ENCODE results near the gene IFNLR1. TPM values are rescaled to one million over a fixed set of nuclear protein-coding genes. Genes with fewer than 3 reads are reported as not detected.

IFNLR1 gene
- total and polyA plus RNA-seq, 5 donors from 2014 or later: 0.36 to 2.8 (median 0.67) TPM

GRCh38 chr1:24142546-24143534 lies 44.2 kb downstream of the IFNLR1 start, which contains the start of gene IL22RA1:
Gene IL22RA1, minus strand, starts transcription at chr1:24143140. Its CDS starts 58 bp downstream, at chr1:24143082.
- H3K27ac Mint-ChIP-seq: peak within 1 kb of the TSS in 1 of 3 donors; percentile 42
- no peaks in the 10 kb centered on the region for H3K36me3 Mint-ChIP-seq
- H3K4me3 ChIP-seq (ENCODE audit: low read depth, low read length): no peak within 1 kb of the TSS
- peaks cover 0 to 5% (median 0%) of the 10 kb centered on the region in 7 donors for H3K9me3 Mint-ChIP-seq
- no peak within 1 kb of the TSS for H3K27ac ChIP-seq (ENCODE audit: insufficient read depth, low read length, poor library complexity, severe bottlenecking)
- peak within 1 kb of the TSS in 1 of 4 donors; percentile 4 for H3K4me3 Mint-ChIP-seq
- H3K27me3 ChIP-seq (ENCODE audit: control insufficient read depth, insufficient read depth, low read length): no peaks in the 10 kb centered on the region
- no peaks in the 10 kb centered on the region for H3K9me3 ChIP-seq (ENCODE audit: control insufficient read depth in 2 of 2, low read length in 2 of 2)
- DNase-seq (no peak), ATAC-seq (ENCODE audit: low read depth in 2 of 2) (no peak)
- no peaks in the 10 kb centered on the region for H3K4me1 ChIP-seq (ENCODE audit: control insufficient read depth, insufficient read depth, low read length, poor library complexity, severe bottlenecking)
- H3K27me3 Mint-ChIP-seq: peaks cover 7% of the 10 kb centered on the region
- H3K4me1 Mint-ChIP-seq: peaks cover 0 to 9% (median 2%) of the 10 kb centered on the region in 4 donors
- no peaks in the 10 kb centered on the region for H3K36me3 ChIP-seq (ENCODE audit: control insufficient read depth, insufficient read depth, low read length)

GRCh38 chr1:24141311-24141997 lies 45.6 kb downstream of the IFNLR1 start:
- H3K4me3 Mint-ChIP-seq: no peak overlapping the region
- H3K27ac Mint-ChIP-seq: peak overlapping the region in 1 of 3 donors; percentile 69
- ATAC-seq (ENCODE audit: low read depth in 2 of 2): no peak
- Histone ChIP-seq H3K4me3 (ENCODE audit: low read depth, low read length) (no peak overlapping the region), H3K27ac (ENCODE audit: insufficient read depth, low read length, poor library complexity, severe bottlenecking) (no peak overlapping the region), H3K9me3 (ENCODE audit: control insufficient read depth in 2 of 2, low read length in 2 of 2) (no peaks in the 10 kb centered on the region), H3K36me3 (ENCODE audit: control insufficient read depth, insufficient read depth, low read length) (no peaks in the 10 kb centered on the region), H3K4me1 (ENCODE audit: control insufficient read depth, insufficient read depth, low read length, poor library complexity, severe bottlenecking) (no peaks in the 10 kb centered on the region), H3K27me3 (ENCODE audit: control insufficient read depth, insufficient read depth, low read length) (no peaks in the 10 kb centered on the region)
- H3K27me3 Mint-ChIP-seq: peaks cover 10% of the 10 kb centered on the region
- DNase-seq: no peak
- peaks cover 0 to 9% (median 2%) of the 10 kb centered on the region in 4 donors for H3K4me1 Mint-ChIP-seq
- peaks cover 0 to 2% (median 0%) of the 10 kb centered on the region in 7 donors for H3K9me3 Mint-ChIP-seq
- peaks cover 2% of the 10 kb centered on the region for H3K36me3 Mint-ChIP-seq

GRCh38 chr1:24140741-24141181 lies 46.3 kb downstream of the IFNLR1 start:
- H3K27me3 Mint-ChIP-seq: peaks cover 15% of the 10 kb centered on the region
- H3K4me3 Mint-ChIP-seq: no peak overlapping the region
- Histone ChIP-seq H3K9me3 (ENCODE audit: control insufficient read depth in 2 of 2, low read length in 2 of 2) (no peaks in the 10 kb centered on the region), H3K36me3 (ENCODE audit: control insufficient read depth, insufficient read depth, low read length) (no peaks in the 10 kb centered on the region), H3K4me3 (ENCODE audit: low read depth, low read length) (no peak overlapping the region), H3K4me1 (ENCODE audit: control insufficient read depth, insufficient read depth, low read length, poor library complexity, severe bottlenecking) (no peaks in the 10 kb centered on the region), H3K27ac (ENCODE audit: insufficient read depth, low read length, poor library complexity, severe bottlenecking) (no peak overlapping the region), H3K27me3 (ENCODE audit: control insufficient read depth, insufficient read depth, low read length) (no peaks in the 10 kb centered on the region)
- H3K36me3 Mint-ChIP-seq: peaks cover 6% of the 10 kb centered on the region
- ATAC-seq (ENCODE audit: low read depth in 2 of 2): no peak
- no peak for DNase-seq
- peaks cover 0 to 2% (median 0%) of the 10 kb centered on the region in 7 donors for H3K9me3 Mint-ChIP-seq
- H3K4me1 Mint-ChIP-seq: peaks cover 0 to 9% (median 2%) of the 10 kb centered on the region in 4 donors
- H3K27ac Mint-ChIP-seq: no peak overlapping the region

- peaks cover 17% of the 10 kb centered on the region for H3K27me3 Mint-ChIP-seq
- peaks cover 0 to 3% (median 0%) of the 10 kb centered on the region in 7 donors for H3K9me3 Mint-ChIP-seq
- no peak for DNase-seq
- no peaks in the 10 kb centered on the region for H3K36me3 ChIP-seq (ENCODE audit: control insufficient read depth, insufficient read depth, low read length)
- H3K4me1 ChIP-seq (ENCODE audit: control insufficient read depth, insufficient read depth, low read length, poor library complexity, severe bottlenecking): no peaks in the 10 kb centered on the region
- no peak overlapping the region for H3K4me3 Mint-ChIP-seq
- ATAC-seq (ENCODE audit: low read depth in 2 of 2): no peak
- H3K4me3 ChIP-seq (ENCODE audit: low read depth, low read length): no peak overlapping the region
- H3K27ac ChIP-seq (ENCODE audit: insufficient read depth, low read length, poor library complexity, severe bottlenecking): no peak overlapping the region
- no peaks in the 10 kb centered on the region for H3K9me3 ChIP-seq (ENCODE audit: control insufficient read depth in 2 of 2, low read length in 2 of 2)
- H3K36me3 Mint-ChIP-seq: peaks cover 6% of the 10 kb centered on the region
- no peak overlapping the region for H3K27ac Mint-ChIP-seq
- H3K27me3 ChIP-seq (ENCODE audit: control insufficient read depth, insufficient read depth, low read length): no peaks in the 10 kb centered on the region
- peaks cover 0 to 9% (median 2%) of the 10 kb centered on the region in 4 donors for H3K4me1 Mint-ChIP-seq
Measured at GRCh38 chr1:24139841-24140425, 47.2 kb downstream of the IFNLR1 start.

GRCh38 chr1:24139222-24139489 lies 47.9 kb downstream of the IFNLR1 start:
- no peaks in the 10 kb centered on the region for H3K9me3 ChIP-seq (ENCODE audit: control insufficient read depth in 2 of 2, low read length in 2 of 2)
- H3K27me3 ChIP-seq (ENCODE audit: control insufficient read depth, insufficient read depth, low read length): peaks cover 1% of the 10 kb centered on the region
- no peak overlapping the region for H3K4me3 Mint-ChIP-seq
- peaks cover 0 to 5% (median 0%) of the 10 kb centered on the region in 7 donors for H3K9me3 Mint-ChIP-seq
- peaks cover 6% of the 10 kb centered on the region for H3K36me3 Mint-ChIP-seq
- H3K4me3 ChIP-seq (ENCODE audit: low read depth, low read length): no peak overlapping the region
- no peak for ATAC-seq (ENCODE audit: low read depth in 2 of 2)
- no peak overlapping the region for H3K27ac Mint-ChIP-seq
- no peak for DNase-seq
- peaks cover 0 to 9% (median 2%) of the 10 kb centered on the region in 4 donors for H3K4me1 Mint-ChIP-seq
- H3K27ac ChIP-seq (ENCODE audit: insufficient read depth, low read length, poor library complexity, severe bottlenecking): no peak overlapping the region
- no peaks in the 10 kb centered on the region for H3K36me3 ChIP-seq (ENCODE audit: control insufficient read depth, insufficient read depth, low read length)
- H3K27me3 Mint-ChIP-seq: peaks cover 24% of the 10 kb centered on the region
- no peaks in the 10 kb centered on the region for H3K4me1 ChIP-seq (ENCODE audit: control insufficient read depth, insufficient read depth, low read length, poor library complexity, severe bottlenecking)

GRCh38 chr1:24138476-24139221 lies 48.4 kb downstream of the IFNLR1 start:
- Mint-ChIP-seq H3K27me3 (peaks cover 24% of the 10 kb centered on the region), H3K4me1 (peaks cover 0 to 7% (median 2%) of the 10 kb centered on the region in 4 donors), H3K36me3 (peaks cover 6% of the 10 kb centered on the region), H3K9me3 (peaks cover 0 to 5% (median 0%) of the 10 kb centered on the region in 7 donors), H3K4me3 (no peak overlapping the region), H3K27ac (peak overlapping the region in 1 of 3 donors; percentile 67)
- Histone ChIP-seq H3K27me3 (ENCODE audit: control insufficient read depth, insufficient read depth, low read length) (peaks cover 2% of the 10 kb centered on the region), H3K36me3 (ENCODE audit: control insufficient read depth, insufficient read depth, low read length) (no peaks in the 10 kb centered on the region), H3K9me3 (ENCODE audit: control insufficient read depth in 2 of 2, low read length in 2 of 2) (no peaks in the 10 kb centered on the region), H3K4me1 (ENCODE audit: control insufficient read depth, insufficient read depth, low read length, poor library complexity, severe bottlenecking) (no peaks in the 10 kb centered on the region), H3K27ac (ENCODE audit: insufficient read depth, low read length, poor library complexity, severe bottlenecking) (no peak overlapping the region), H3K4me3 (ENCODE audit: low read depth, low read length) (no peak overlapping the region)
- peak in 1 of 3 donors; percentile 28 for DNase-seq
- ATAC-seq (ENCODE audit: low read depth in 2 of 2): no peak

GRCh38 chr1:24136956-24137539 lies 50.0 kb downstream of the IFNLR1 start:
- peaks cover 2% of the 10 kb centered on the region for H3K27me3 ChIP-seq (ENCODE audit: control insufficient read depth, insufficient read depth, low read length)
- Mint-ChIP-seq H3K4me3 (no peak overlapping the region), H3K27ac (no peak overlapping the region), H3K27me3 (peaks cover 29% of the 10 kb centered on the region), H3K36me3 (peaks cover 6% of the 10 kb centered on the region), H3K9me3 (peaks cover 0 to 5% (median 0%) of the 10 kb centered on the region in 7 donors), H3K4me1 (peaks cover 0 to 6% (median 2%) of the 10 kb centered on the region in 4 donors)
- DNase-seq (no peak), ATAC-seq (ENCODE audit: low read depth in 2 of 2) (no peak)
- H3K4me3 ChIP-seq (ENCODE audit: low read depth, low read length): no peak overlapping the region
- H3K9me3 ChIP-seq (ENCODE audit: control insufficient read depth in 2 of 2, low read length in 2 of 2): no peaks in the 10 kb centered on the region
- no peaks in the 10 kb centered on the region for H3K4me1 ChIP-seq (ENCODE audit: control insufficient read depth, insufficient read depth, low read length, poor library complexity, severe bottlenecking)
- H3K27ac ChIP-seq (ENCODE audit: insufficient read depth, low read length, poor library complexity, severe bottlenecking): no peak overlapping the region
- H3K36me3 ChIP-seq (ENCODE audit: control insufficient read depth, insufficient read depth, low read length): no peaks in the 10 kb centered on the region

All from CD4-positive, CD25-positive, alpha-beta regulatory T cell (primary cell).